ENCODE data around the gene BMP5.

Gene BMP5

GRCh38 chr6:55869674-55870073, 5.7 kb downstream of the BMP5 start:
- TF ChIP-seq, protein P1, sequence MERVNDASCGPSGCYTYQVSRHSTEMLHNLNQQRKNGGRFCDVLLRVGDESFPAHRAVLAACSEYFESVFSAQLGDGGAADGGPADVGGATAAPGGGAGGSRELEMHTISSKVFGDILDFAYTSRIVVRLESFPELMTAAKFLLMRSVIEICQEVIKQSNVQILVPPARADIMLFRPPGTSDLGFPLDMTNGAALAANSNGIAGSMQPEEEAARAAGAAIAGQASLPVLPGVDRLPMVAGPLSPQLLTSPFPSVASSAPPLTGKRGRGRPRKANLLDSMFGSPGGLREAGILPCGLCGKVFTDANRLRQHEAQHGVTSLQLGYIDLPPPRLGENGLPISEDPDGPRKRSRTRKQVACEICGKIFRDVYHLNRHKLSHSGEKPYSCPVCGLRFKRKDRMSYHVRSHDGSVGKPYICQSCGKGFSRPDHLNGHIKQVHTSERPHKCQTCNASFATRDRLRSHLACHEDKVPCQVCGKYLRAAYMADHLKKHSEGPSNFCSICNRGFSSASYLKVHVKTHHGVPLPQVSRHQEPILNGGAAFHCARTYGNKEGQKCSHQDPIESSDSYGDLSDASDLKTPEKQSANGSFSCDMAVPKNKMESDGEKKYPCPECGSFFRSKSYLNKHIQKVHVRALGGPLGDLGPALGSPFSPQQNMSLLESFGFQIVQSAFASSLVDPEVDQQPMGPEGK (CRISPR knock-in tag; IDR thresholded peaks at IDR 0.05; ENCODE audit: borderline replicate concordance): no peak
- TF ChIP-seq RARB (CRISPR knock-in tag; IDR thresholded peaks at IDR 0.05) (no peak), ISL1 (CRISPR knock-in tag; IDR thresholded peaks at IDR 0.05) (no peak), PPARA (CRISPR knock-in tag; IDR thresholded peaks at IDR 0.05; ENCODE audit: borderline replicate concordance) (no peak), OSR1 (CRISPR knock-in tag; IDR thresholded peaks at IDR 0.05) (no peak), ZFP3 (CRISPR knock-in tag; IDR thresholded peaks at IDR 0.05) (no peak), ESRRG (CRISPR knock-in tag; IDR thresholded peaks at IDR 0.05) (no peak), TOX (CRISPR knock-in tag; IDR thresholded peaks at IDR 0.05; ENCODE audit: borderline replicate concordance) (no peak), BACH2 (CRISPR knock-in tag; IDR thresholded peaks at IDR 0.05; ENCODE audit: borderline replicate concordance) (no peak)
- TF ChIP-seq, protein P2, sequence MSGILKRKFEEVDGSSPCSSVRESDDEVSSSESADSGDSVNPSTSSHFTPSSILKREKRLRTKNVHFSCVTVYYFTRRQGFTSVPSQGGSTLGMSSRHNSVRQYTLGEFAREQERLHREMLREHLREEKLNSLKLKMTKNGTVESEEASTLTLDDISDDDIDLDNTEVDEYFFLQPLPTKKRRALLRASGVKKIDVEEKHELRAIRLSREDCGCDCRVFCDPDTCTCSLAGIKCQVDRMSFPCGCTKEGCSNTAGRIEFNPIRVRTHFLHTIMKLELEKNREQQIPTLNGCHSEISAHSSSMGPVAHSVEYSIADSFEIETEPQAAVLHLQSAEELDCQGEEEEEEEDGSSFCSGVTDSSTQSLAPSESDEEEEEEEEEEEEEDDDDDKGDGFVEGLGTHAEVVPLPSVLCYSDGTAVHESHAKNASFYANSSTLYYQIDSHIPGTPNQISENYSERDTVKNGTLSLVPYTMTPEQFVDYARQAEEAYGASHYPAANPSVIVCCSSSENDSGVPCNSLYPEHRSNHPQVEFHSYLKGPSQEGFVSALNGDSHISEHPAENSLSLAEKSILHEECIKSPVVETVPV (CRISPR knock-in tag; IDR thresholded peaks at IDR 0.05): no peak
- no peak for ATAC-seq

DNA sequence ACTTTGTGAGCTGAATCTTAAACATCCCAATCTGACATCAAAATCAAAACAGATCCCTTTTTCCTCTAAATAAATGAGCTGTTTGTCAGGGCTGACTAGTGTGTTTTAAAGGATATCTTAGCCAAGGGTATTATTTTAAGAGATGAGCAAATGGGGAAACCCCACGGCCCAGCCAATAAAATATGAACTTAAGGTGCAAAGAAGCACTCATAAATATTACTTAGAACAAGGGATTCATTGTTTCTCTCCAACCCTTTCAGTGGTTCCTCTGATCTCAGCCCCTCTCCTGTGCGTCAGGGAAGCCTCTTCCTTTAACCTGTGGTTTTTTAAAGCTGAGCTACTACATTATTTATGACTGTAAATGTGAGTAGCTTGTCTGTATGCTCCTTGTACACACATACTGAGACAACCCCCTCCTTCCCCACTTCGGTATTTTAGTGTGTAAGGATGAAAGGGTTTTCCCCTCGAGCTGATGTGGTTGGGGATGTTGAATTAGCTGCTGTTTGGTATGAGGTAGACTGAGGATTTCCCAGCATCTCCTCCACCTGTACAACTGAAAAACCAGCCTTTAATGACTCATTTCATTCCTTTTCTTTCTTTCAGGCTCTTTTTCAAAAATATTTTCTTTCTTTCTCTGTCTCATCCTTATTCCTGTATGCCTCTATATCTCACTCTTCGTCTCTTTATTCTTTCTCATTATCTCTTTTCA, 6.5 kb downstream of the BMP5 start:
- TF ChIP-seq, protein P3, sequence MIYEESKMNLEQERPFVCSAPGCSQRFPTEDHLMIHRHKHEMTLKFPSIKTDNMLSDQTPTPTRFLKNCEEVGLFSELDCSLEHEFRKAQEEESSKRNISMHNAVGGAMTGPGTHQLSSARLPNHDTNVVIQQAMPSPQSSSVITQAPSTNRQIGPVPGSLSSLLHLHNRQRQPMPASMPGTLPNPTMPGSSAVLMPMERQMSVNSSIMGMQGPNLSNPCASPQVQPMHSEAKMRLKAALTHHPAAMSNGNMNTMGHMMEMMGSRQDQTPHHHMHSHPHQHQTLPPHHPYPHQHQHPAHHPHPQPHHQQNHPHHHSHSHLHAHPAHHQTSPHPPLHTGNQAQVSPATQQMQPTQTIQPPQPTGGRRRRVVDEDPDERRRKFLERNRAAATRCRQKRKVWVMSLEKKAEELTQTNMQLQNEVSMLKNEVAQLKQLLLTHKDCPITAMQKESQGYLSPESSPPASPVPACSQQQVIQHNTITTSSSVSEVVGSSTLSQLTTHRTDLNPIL (CRISPR knock-in tag; IDR thresholded peaks at IDR 0.05; ENCODE audit: low read depth): no peak
- TF ChIP-seq CSDC2 (CRISPR knock-in tag; IDR thresholded peaks at IDR 0.05) (no peak), TOX (CRISPR knock-in tag; IDR thresholded peaks at IDR 0.05; ENCODE audit: borderline replicate concordance) (peak; percentile 54; the same call in 1 of the 2 replicates), ZC3H10 (CRISPR knock-in tag; IDR thresholded peaks at IDR 0.05) (peak; percentile 49; the same call in 1 of the 2 replicates), TSHZ2 (CRISPR knock-in tag; IDR thresholded peaks at IDR 0.05) (no peak), ZFP3 (CRISPR knock-in tag; IDR thresholded peaks at IDR 0.05) (no peak), TCF4 (CRISPR knock-in tag; IDR thresholded peaks at IDR 0.05; ENCODE audit: borderline replicate concordance) (no peak), ESRRG (CRISPR knock-in tag; IDR thresholded peaks at IDR 0.05) (no peak), GLIS3 (CRISPR knock-in tag; IDR thresholded peaks at IDR 0.05) (no peak), ISL1 (CRISPR knock-in tag; IDR thresholded peaks at IDR 0.05) (peak; percentile 71), SNAI2 (CRISPR knock-in tag; IDR thresholded peaks at IDR 0.05) (no peak), ARNTL (CRISPR knock-in tag; IDR thresholded peaks at IDR 0.05; ENCODE audit: borderline replicate concordance, low read depth) (no peak), RARB (CRISPR knock-in tag; IDR thresholded peaks at IDR 0.05) (no peak), OSR1 (CRISPR knock-in tag; IDR thresholded peaks at IDR 0.05) (no peak)
- TF ChIP-seq, protein P4, sequence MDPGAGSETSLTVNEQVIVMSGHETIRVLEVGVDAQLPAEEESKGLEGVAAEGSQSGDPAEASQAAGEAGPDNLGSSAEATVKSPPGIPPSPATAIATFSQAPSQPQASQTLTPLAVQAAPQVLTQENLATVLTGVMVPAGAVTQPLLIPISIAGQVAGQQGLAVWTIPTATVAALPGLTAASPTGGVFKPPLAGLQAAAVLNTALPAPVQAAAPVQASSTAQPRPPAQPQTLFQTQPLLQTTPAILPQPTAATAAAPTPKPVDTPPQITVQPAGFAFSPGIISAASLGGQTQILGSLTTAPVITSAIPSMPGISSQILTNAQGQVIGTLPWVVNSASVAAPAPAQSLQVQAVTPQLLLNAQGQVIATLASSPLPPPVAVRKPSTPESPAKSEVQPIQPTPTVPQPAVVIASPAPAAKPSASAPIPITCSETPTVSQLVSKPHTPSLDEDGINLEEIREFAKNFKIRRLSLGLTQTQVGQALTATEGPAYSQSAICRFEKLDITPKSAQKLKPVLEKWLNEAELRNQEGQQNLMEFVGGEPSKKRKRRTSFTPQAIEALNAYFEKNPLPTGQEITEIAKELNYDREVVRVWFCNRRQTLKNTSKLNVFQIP (CRISPR knock-in tag; IDR thresholded peaks at IDR 0.05; ENCODE audit: borderline replicate concordance, low read depth): no peak
- peak; percentile 55 for ATAC-seq

- TF ChIP-seq, protein P3 (CRISPR knock-in tag; IDR thresholded peaks at IDR 0.05; ENCODE audit: low read depth): no peak
- TF ChIP-seq ZFP30 (CRISPR knock-in tag; IDR thresholded peaks at IDR 0.05) (no peak), TSHZ2 (CRISPR knock-in tag; IDR thresholded peaks at IDR 0.05) (no peak), BACH2 (CRISPR knock-in tag; IDR thresholded peaks at IDR 0.05; ENCODE audit: borderline replicate concordance) (no peak)
- TF ChIP-seq, protein P2 (CRISPR knock-in tag; IDR thresholded peaks at IDR 0.05): no peak
- no peak for ATAC-seq
Observed at GRCh38 chr6:55868176-55868575, 7.2 kb downstream of the BMP5 start.

All from SK-N-SH treated with all-trans-retinoic acid at 6 μM for 48 hours (cell line).